A549 (cell line): ENCODE results near the gene RILPL2. TPM values are rescaled to one million over a fixed set of nuclear protein-coding genes. Genes with fewer than 3 reads are reported as not detected.

Experiments
- ATAC-seq, 2 experiments: fragments of 200-7000 bp in 1 of 2; fragments of >200 bp in 1 of 2; cut with Nextera tagmentation in 1 of 2; cut with Tn5 transposase in 1 of 2; 3 replicates each; pipeline versions ENCODE4 v1.8.0 to v1.9.1; 2018 to 2020; ENCODE audit warnings: mild to moderate bottlenecking in 1 of 2, moderate library complexity in 1 of 2
- CTCF ChIA-PET: fragments of 300-600 bp; sonication (Branson Sonifier 250); formaldehyde crosslinking; extraction: SDS; loops from one replicate; lab custom pipeline; 2021; ENCODE audit warnings: antibody characterized with exemption, inconsistent platforms; lab: Yijun Ruan, JAX
- POLR2A ChIA-PET: fragments of 350-600 bp; formaldehyde crosslinking; extraction: SDS; loops from one replicate; lab custom pipeline; 2021; ENCODE audit warnings: antibody characterized with exemption, inconsistent platforms; lab: Yijun Ruan, JAX
- DNase-seq, 2 experiments: peaks; one replicate each; pipeline versions ENCODE4 v3.0.0 to v3.0.0-alpha.2; 2011 to 2016; ENCODE audit warnings: low read depth in 1 of 2, low spot score in 1 of 2
- FAIRE-seq: peaks from 2 replicates; lab custom pipeline; 2011; peaks lifted over from hg19 to GRCh38; lab: Jason Lieb, UNC
- H3K27ac ChIP-seq, 2 experiments: fragments of >200 bp; sonication (Bioruptor Twin); formaldehyde crosslinking; 3 replicates each; pipeline ENCODE4 v1.5.1; 2016 to 2017
- H3K4me1 ChIP-seq: fragments of >200 bp; sonication (Bioruptor Twin); formaldehyde crosslinking; 3 replicates; pipeline ENCODE4 v1.6.1; 2016
- H3K4me2 ChIP-seq: fragments of >200 bp; sonication (Bioruptor Twin); formaldehyde crosslinking; 3 replicates; pipeline ENCODE4 v1.6.1; 2016
- H3K4me3 ChIP-seq: fragments of >200 bp; sonication (Bioruptor Twin); formaldehyde crosslinking; 3 replicates; pipeline ENCODE4 v1.5.1; 2016
- H3K9me3 ChIP-seq: fragments of >200 bp; sonication (Bioruptor Twin); formaldehyde crosslinking; 3 replicates; pipeline ENCODE4 v1.6.1; 2016
- CBX8 ChIP-seq: fragments of 200-600 bp; sonication (generic); IDR thresholded peaks from 2 replicates; pipeline ENCODE4 v1.6.1; 2016
- CHD4 ChIP-seq: fragments of 200-600 bp; sonication (generic); IDR thresholded peaks from 2 replicates; pipeline ENCODE4 v1.6.1; 2016; ENCODE audit warnings: antibody characterized with exemption, mild to moderate bottlenecking, borderline replicate concordance
- EP300 ChIP-seq, 2 experiments: fragments of >200 bp; sonication (Bioruptor Twin); formaldehyde crosslinking; IDR thresholded peaks; 2 replicates in 1 of 2; 3 replicates in 1 of 2; pipeline ENCODE4 v1.6.1; 2016 to 2017
- FOXS1 ChIP-seq: fragments of 250-450 bp; sonication (Bioruptor Pico); IDR thresholded peaks from 2 replicates; pipeline ENCODE4 v1.5.0; 2020; ENCODE audit warnings: mild to moderate bottlenecking, moderate library complexity
- HEYL ChIP-seq: fragments of 250-450 bp; sonication (Bioruptor Pico); IDR thresholded peaks from 2 replicates; pipeline ENCODE4 v1.8.0; 2021; ENCODE audit warnings: mild to moderate bottlenecking, moderate library complexity
- HOXB13 ChIP-seq: fragments of 250-450 bp; sonication (Bioruptor Pico); IDR thresholded peaks from 2 replicates; pipeline ENCODE4 v1.5.0; 2020; ENCODE audit warnings: low read depth, mild to moderate bottlenecking, moderate library complexity
- HOXB5 ChIP-seq: fragments of 250-450 bp; sonication (Bioruptor Pico); IDR thresholded peaks from 2 replicates; pipeline ENCODE4 v1.5.0; 2020; ENCODE audit warnings: mild to moderate bottlenecking, moderate library complexity
- JUN ChIP-seq, 2 experiments: fragments of >200 bp; sonication (Bioruptor Twin); formaldehyde crosslinking; IDR thresholded peaks; 2 replicates in 1 of 2; 3 replicates in 1 of 2; pipeline ENCODE4 v1.6.1; 2016 to 2017
- JUNB ChIP-seq: fragments of >200 bp; sonication (Bioruptor Twin); formaldehyde crosslinking; IDR thresholded peaks from 2 replicates; pipeline ENCODE4 v1.6.1; 2016
- MYC ChIP-seq: IDR thresholded peaks from 2 replicates; pipeline ENCODE4 v1.6.1; 2012; ENCODE audit warnings: mild to moderate bottlenecking, inconsistent platforms, low read length, improper control_type of control experiment, borderline replicate concordance
- PBX3 ChIP-seq: IDR thresholded peaks from 2 replicates; pipeline ENCODE4 v1.6.1; 2012
- PHF8 ChIP-seq: fragments of 200-600 bp; sonication (generic); IDR thresholded peaks from 2 replicates; pipeline ENCODE4 v1.6.1; 2016; ENCODE audit warnings: low read depth, mild to moderate bottlenecking, antibody characterized with exemption, moderate library complexity, borderline replicate concordance
- RARB ChIP-seq: fragments of 250-450 bp; sonication (Bioruptor Pico); IDR thresholded peaks from 2 replicates; pipeline ENCODE4 v1.8.0; 2021; ENCODE audit warnings: mild to moderate bottlenecking, moderate library complexity
- TFCP2L1 ChIP-seq: fragments of 250-450 bp; sonication (Bioruptor Pico); IDR thresholded peaks from 2 replicates; pipeline ENCODE4 v1.5.0; 2021; ENCODE audit warnings: mild to moderate bottlenecking
- TP53 ChIP-seq: fragments of 250-450 bp; sonication (Bioruptor Pico); IDR thresholded peaks from 2 replicates; pipeline ENCODE4 v1.5.0; 2021; ENCODE audit warnings: mild to moderate bottlenecking, moderate library complexity
- ZC3H11A ChIP-seq: fragments of 450-650 bp; IDR thresholded peaks from 2 replicates; pipeline ENCODE4 v1.6.1; 2014; ENCODE audit warnings: antibody characterized with exemption, mild to moderate bottlenecking
- ZSCAN20 ChIP-seq: fragments of 250-450 bp; sonication (Bioruptor Pico); IDR thresholded peaks from 2 replicates; pipeline ENCODE4 v1.8.0; 2022; ENCODE audit warnings: mild to moderate bottlenecking, moderate library complexity
- WGBS: methylation state at CpG from one replicate; pipeline ENCODE4 v1.1.6; 2017; ENCODE audit errors: missing lambda C conversion rate; 5-methylcytosine and 5-hydroxymethylcytosine counted together
- polyA plus RNA-seq, 4 experiments: library from polyadenylated mRNA; depleted of rRNA in 3 of 4; stranded (reverse); fragments of >200 nt; fragmentation: RNase III in 1 of 4; extraction: RNeasy Plus Mini Kit Qiagen cat#74134 plus additional on column Dnase treatment in 1 of 4; gene quantifications; 2 replicates in 3 of 4; 3 replicates in 1 of 4; pipeline ENCODE4 v1.2.3, GENCODE V29; 2011 to 2017
- TF ChIP-seq, protein P1 (sequence below): fragments of >200 bp; sonication (Bioruptor Twin); formaldehyde crosslinking; IDR thresholded peaks from 3 replicates; pipeline ENCODE4 v1.5.1; 2016
- TF ChIP-seq, protein P2 (sequence below): fragments of >200 bp; sonication (Bioruptor Twin); formaldehyde crosslinking; IDR thresholded peaks from 2 replicates; pipeline ENCODE4 v1.6.1; 2016
- TF ChIP-seq, protein P3 (sequence below): IDR thresholded peaks from 2 replicates; pipeline ENCODE4 v1.6.1; 2012; ENCODE audit warnings: low read depth, borderline replicate concordance
- TF ChIP-seq, protein P4 (sequence below): fragments of 150-350 bp; IDR thresholded peaks from 2 replicates; pipeline ENCODE4 v1.6.1; 2014; ENCODE audit warnings: low read depth, mild to moderate bottlenecking, low read length

The RILPL2 gene
- polyA plus RNA-seq, 2 of the 4 experiments (the other 2 are of a cell fraction) = 2.4 to 2.9 TPM

- TF ChIP-seq, protein P1, sequence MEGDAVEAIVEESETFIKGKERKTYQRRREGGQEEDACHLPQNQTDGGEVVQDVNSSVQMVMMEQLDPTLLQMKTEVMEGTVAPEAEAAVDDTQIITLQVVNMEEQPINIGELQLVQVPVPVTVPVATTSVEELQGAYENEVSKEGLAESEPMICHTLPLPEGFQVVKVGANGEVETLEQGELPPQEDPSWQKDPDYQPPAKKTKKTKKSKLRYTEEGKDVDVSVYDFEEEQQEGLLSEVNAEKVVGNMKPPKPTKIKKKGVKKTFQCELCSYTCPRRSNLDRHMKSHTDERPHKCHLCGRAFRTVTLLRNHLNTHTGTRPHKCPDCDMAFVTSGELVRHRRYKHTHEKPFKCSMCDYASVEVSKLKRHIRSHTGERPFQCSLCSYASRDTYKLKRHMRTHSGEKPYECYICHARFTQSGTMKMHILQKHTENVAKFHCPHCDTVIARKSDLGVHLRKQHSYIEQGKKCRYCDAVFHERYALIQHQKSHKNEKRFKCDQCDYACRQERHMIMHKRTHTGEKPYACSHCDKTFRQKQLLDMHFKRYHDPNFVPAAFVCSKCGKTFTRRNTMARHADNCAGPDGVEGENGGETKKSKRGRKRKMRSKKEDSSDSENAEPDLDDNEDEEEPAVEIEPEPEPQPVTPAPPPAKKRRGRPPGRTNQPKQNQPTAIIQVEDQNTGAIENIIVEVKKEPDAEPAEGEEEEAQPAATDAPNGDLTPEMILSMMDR = no peak
- TF ChIP-seq JUN (IDR thresholded peaks at IDR 0.05) (no peak), PBX3 (no peak)
- TF ChIP-seq, all 56 proteins: peak for 0
These were observed 41.6 kb upstream of the RILPL2 start (continued) for GRCh38 chr12:123478069-123478468.

- ChIA-PET POLR2A (no interaction called here), CTCF (no interaction called here)
- DNase-seq = no peak
- TF ChIP-seq PBX3 = no peak
- Histone ChIP-seq H3K27ac (no peak overlapping the region), H3K9me3 (no peaks in the 10 kb centered on the region), H3K4me1 (peaks cover 18% of the 10 kb centered on the region), H3K4me3 (no peak overlapping the region), H3K4me2 (no peak overlapping the region)
- 94% methylated on average over 15 of the region's 15 CpGs for WGBS
- no peak for ATAC-seq
- FAIRE-seq = no peak
These were observed 38.8 kb upstream of the RILPL2 start for GRCh38 chr12:123475246-123475703.

DNA sequence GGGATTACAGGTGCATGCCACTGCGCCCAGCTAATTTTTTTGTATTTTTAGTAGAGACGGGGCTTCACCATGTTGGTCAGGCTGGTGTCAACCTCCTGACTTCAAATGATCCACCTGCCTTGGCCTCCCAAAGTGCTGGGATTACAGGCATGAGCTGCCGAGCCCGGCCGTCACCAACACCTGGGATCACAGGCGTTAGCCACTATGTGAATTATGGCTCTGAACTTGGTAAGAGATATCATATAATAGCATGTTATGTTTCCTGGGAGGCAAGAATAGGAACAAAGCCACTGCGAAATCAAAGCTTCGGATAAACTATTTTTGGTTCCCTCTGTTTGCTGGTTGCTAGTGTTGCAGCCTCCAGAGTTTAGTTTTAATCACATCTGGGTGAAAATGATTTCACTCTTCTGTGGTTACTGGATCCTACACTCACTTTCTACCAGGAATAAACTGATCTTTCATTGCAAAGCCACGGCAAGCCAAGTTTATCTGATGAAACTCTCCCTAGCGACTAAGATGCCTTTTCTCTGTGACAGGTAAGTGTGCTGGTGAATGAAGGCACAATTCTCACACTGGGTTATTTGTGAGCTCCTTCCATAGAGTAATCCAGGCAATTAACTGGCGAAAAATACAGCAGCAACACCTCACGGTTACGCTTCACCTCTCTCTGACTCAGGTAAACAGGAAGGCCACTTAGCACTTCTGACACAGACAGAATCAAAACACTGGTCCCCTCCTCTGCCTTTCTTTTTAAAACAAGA, 38.2 kb upstream of the RILPL2 start:
- WGBS = 91% methylated on average over 13 of the region's 13 CpGs
- no peak for DNase-seq
- POLR2A ChIA-PET = no interaction called here
- no peak for ATAC-seq
- Histone ChIP-seq H3K9me3 (no peaks in the 10 kb centered on the region), H3K27ac (no peak overlapping the region), H3K4me3 (no peak overlapping the region), H3K4me2 (no peak overlapping the region), H3K4me1 (peaks cover 18% of the 10 kb centered on the region)
- CTCF ChIA-PET = no interaction called here
- TF ChIP-seq, protein P2, sequence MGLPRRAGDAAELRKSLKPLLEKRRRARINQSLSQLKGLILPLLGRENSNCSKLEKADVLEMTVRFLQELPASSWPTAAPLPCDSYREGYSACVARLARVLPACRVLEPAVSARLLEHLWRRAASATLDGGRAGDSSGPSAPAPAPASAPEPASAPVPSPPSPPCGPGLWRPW = no peak
- no peak for TF ChIP-seq CBX8
- TF ChIP-seq RARB (CRISPR knock-in tag) = no peak
- no peak for TF ChIP-seq ZC3H11A
- TF ChIP-seq HOXB13 (CRISPR knock-in tag) = no peak
- no peak for TF ChIP-seq JUNB
- TF ChIP-seq ZSCAN20 (CRISPR knock-in tag) = no peak
- TF ChIP-seq PHF8 = no peak
- TF ChIP-seq HEYL (CRISPR knock-in tag) = no peak
- no peak for TF ChIP-seq FOXS1
- TF ChIP-seq TFCP2L1 (CRISPR knock-in tag) = no peak
- TF ChIP-seq CHD4 = no peak
- TF ChIP-seq, protein P3, sequence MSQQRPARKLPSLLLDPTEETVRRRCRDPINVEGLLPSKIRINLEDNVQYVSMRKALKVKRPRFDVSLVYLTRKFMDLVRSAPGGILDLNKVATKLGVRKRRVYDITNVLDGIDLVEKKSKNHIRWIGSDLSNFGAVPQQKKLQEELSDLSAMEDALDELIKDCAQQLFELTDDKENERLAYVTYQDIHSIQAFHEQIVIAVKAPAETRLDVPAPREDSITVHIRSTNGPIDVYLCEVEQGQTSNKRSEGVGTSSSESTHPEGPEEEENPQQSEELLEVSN = no peak
- TF ChIP-seq EP300 (IDR thresholded peaks at IDR 0.05) = no peak
- no peak for TF ChIP-seq MYC
- TF ChIP-seq TP53 (CRISPR knock-in tag) = no peak
- TF ChIP-seq HOXB5 (CRISPR knock-in tag) = no peak
- TF ChIP-seq, protein P4, sequence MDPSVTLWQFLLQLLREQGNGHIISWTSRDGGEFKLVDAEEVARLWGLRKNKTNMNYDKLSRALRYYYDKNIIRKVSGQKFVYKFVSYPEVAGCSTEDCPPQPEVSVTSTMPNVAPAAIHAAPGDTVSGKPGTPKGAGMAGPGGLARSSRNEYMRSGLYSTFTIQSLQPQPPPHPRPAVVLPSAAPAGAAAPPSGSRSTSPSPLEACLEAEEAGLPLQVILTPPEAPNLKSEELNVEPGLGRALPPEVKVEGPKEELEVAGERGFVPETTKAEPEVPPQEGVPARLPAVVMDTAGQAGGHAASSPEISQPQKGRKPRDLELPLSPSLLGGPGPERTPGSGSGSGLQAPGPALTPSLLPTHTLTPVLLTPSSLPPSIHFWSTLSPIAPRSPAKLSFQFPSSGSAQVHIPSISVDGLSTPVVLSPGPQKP = no peak
- no peak for FAIRE-seq
